HepG2 (cell line): Measurements from ENCODE around the gene NEURL3. TPM values are rescaled to one million over a fixed set of nuclear protein-coding genes. Genes with fewer than 3 reads are reported as not detected.

Experiments
- ELF1 ChIP-seq: sonication (generic); formaldehyde crosslinking; IDR thresholded peaks from 2 replicates; pipeline ENCODE4 v1.4.0; 2020; ENCODE audit warnings: missing genetic modification reagents
- ERF ChIP-seq: IDR thresholded peaks from 2 replicates; pipeline ENCODE4 v1.6.1; 2018; ENCODE audit warnings: missing biosample characterization, missing genetic modification reagents
- FOXM1 ChIP-seq: sonication (generic); formaldehyde crosslinking; IDR thresholded peaks from 2 replicates; pipeline ENCODE4 v1.5.0; 2020; ENCODE audit warnings: missing genetic modification reagents
- FOXP1 ChIP-seq, 2 experiments: fragments of 450-650 bp in 1 of 2; IDR thresholded peaks; 2 replicates each; pipeline ENCODE4 v1.6.1; 2017 to 2018; ENCODE audit warnings: antibody characterized with exemption in 1 of 2
- KAT7 ChIP-seq: IDR thresholded peaks from 2 replicates; pipeline ENCODE4 v1.6.1; 2018; ENCODE audit warnings: borderline replicate concordance, missing compliant biosample characterization
- MAZ ChIP-seq, 2 experiments: sonication (generic) in 1 of 2; formaldehyde crosslinking in 1 of 2; IDR thresholded peaks; 2 replicates each; pipeline versions ENCODE4 v1.5.0 to v1.6.1; 2012 to 2020; ENCODE audit warnings: low read depth in 2 of 2, mild to moderate bottlenecking in 2 of 2, borderline replicate concordance in 1 of 2, improper control_type of control experiment in 1 of 2, low read length in 1 of 2, missing genetic modification reagents in 1 of 2, moderate library complexity in 1 of 2
- NCOA2 ChIP-seq: sonication (generic); formaldehyde crosslinking; IDR thresholded peaks from 2 replicates; pipeline ENCODE4 v1.8.0; 2022; ENCODE audit warnings: inconsistent platforms
- PHF20 ChIP-seq: sonication (generic); formaldehyde crosslinking; IDR thresholded peaks from 2 replicates; pipeline ENCODE4 v1.5.0; 2020; ENCODE audit warnings: mild to moderate bottlenecking, missing genetic modification reagents
- SIX1 ChIP-seq: sonication (generic); formaldehyde crosslinking; IDR thresholded peaks from 2 replicates; pipeline ENCODE4 v1.4.0; 2020; ENCODE audit warnings: missing genetic modification reagents, borderline replicate concordance
- ZFP36L1 ChIP-seq: sonication (generic); formaldehyde crosslinking; IDR thresholded peaks from 2 replicates; pipeline ENCODE4 v1.8.0; 2022; ENCODE audit warnings: mild to moderate bottlenecking, missing genetic modification reagents, moderate library complexity
- ZNF138 ChIP-seq: sonication (generic); formaldehyde crosslinking; IDR thresholded peaks from 2 replicates; pipeline ENCODE4 v1.5.0; 2020; ENCODE audit warnings: mild to moderate bottlenecking, low read depth, missing genetic modification reagents
- ZNF441 ChIP-seq: sonication (generic); formaldehyde crosslinking; IDR thresholded peaks from 2 replicates; pipeline ENCODE4 v1.7.0; 2021; ENCODE audit warnings: missing genetic modification reagents, borderline replicate concordance
- ZNF660 ChIP-seq: sonication (generic); formaldehyde crosslinking; IDR thresholded peaks from 2 replicates; pipeline ENCODE4 v1.5.1; 2020; ENCODE audit warnings: mild to moderate bottlenecking, low read depth, missing genetic modification reagents, borderline replicate concordance
- ZSCAN29 ChIP-seq: sonication (generic); formaldehyde crosslinking; conservative IDR thresholded peaks from 2 replicates; pipeline ENCODE4 v1.4.0; 2020; ENCODE audit warnings: mild to moderate bottlenecking, missing genetic modification reagents
- polyA plus RNA-seq, 8 experiments: library from polyadenylated mRNA; depleted of rRNA in 3 of 8; stranded (reverse) in 7 of 8; unstranded in 1 of 8; fragments of >200 nt; fragmentation: Illumina TruSeq in 4 of 8; extraction: Trizol in 4 of 8; gene quantifications; 2 replicates each; pipeline versions ENCODE4 v1.2.1 to v1.2.3, GENCODE V29; 2011 to 2016; ENCODE audit warnings: low read depth in 4 of 8, missing spikeins in 1 of 8, mixed read lengths in 1 of 8; ENCODE audit not compliant: insufficient read depth in 1 of 8
- total RNA-seq, 5 experiments: library from RNA; depleted of rRNA; stranded (reverse); fragments of >200 nt; fragmentation: Illumina TruSeq; extraction: Trizol; gene quantifications; 2 replicates each; pipeline ENCODE4 v1.2.3, GENCODE V29; 2016; ENCODE audit warnings: low read depth in 1 of 5
- TF ChIP-seq, protein P1 (sequence below): sonication (generic); formaldehyde crosslinking; IDR thresholded peaks from 2 replicates; pipeline ENCODE4 v1.5.0; 2020; ENCODE audit warnings: mild to moderate bottlenecking, missing genetic modification reagents, borderline replicate concordance
- TF ChIP-seq, protein P2 (sequence below): sonication (generic); formaldehyde crosslinking; IDR thresholded peaks from 2 replicates; pipeline ENCODE4 v1.5.0; 2020; ENCODE audit warnings: missing genetic modification reagents, mild to moderate bottlenecking, borderline replicate concordance
- TF ChIP-seq, protein P3 (sequence below): sonication (generic); formaldehyde crosslinking; IDR thresholded peaks from 2 replicates; pipeline ENCODE4 v1.4.0; 2020; ENCODE audit warnings: mild to moderate bottlenecking, missing genetic modification reagents

Gene NEURL3
- total and polyA plus RNA-seq, 2 of the 13 experiments (the other 11 are each of a cell fraction or from before 2014, with no cell fraction given): 0.16 to 1.2 TPM

DNA sequence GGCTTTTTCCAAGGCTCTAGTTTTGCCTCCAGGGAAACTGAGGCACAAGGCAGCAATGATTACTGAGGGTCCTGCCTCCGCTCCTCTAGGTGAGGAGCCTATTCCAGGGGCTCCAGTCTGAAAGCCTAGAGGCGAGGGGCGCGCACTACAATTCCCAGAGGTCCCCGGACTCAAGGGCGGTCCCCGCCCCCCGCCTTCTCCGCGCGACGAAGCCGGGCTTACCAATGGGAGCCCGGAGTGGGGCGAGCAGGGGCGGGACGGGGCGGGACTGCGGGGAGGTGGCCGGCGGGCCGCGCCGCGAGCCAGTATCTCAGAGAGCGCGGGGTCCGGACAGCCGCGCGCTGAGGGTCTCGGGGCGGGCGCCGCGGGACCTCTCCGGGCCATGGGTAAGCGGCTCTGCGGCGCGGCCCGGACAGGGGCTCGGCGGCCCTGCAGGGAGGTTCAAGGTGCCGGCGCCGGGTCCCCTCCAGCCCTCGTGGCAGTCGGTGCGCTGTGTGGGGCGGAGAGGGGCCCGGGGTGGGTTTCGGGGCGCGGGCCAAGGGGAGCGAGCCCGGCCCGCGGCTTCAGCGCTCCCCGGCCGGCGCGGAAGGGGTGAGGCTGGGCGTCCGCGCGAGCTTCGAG, 31.4 kb upstream of the NEURL3 start, which contains the start of gene ARID5A (continued):
- TF ChIP-seq MAZ (IDR thresholded peaks at IDR 0.05; ENCODE audit: borderline replicate concordance, low read depth, low read length) (peak; percentile 37; the same call in 1 of the 2 replicates), MAZ (CRISPR knock-in tag; IDR thresholded peaks at IDR 0.05; ENCODE audit: low read depth) (peak; percentile 61; the same call in 1 of the 2 replicates), ZFP36L1 (peak; percentile 73), ZSCAN29 (CRISPR knock-in tag) (no peak), ZNF660 (CRISPR knock-in tag) (no peak), FOXP1 (IDR thresholded peaks at IDR 0.05) (no peak), FOXP1 (CRISPR knock-in tag; IDR thresholded peaks at IDR 0.05) (no peak), ZNF138 (CRISPR knock-in tag) (no peak), KAT7 (no peak), ERF (CRISPR knock-in tag) (peak; percentile 72), PHF20 (CRISPR knock-in tag) (0 out of 2 replicates have a peak, but pooled peaks have one; percentile 7), ELF1 (CRISPR knock-in tag) (peak; percentile 63), ZNF441 (CRISPR knock-in tag) (0 out of 2 replicates have a peak, but pooled peaks have one; percentile 6), SIX1 (CRISPR knock-in tag) (no peak), NCOA2 (no peak), FOXM1 (CRISPR knock-in tag) (no peak)
- TF ChIP-seq, protein P1, sequence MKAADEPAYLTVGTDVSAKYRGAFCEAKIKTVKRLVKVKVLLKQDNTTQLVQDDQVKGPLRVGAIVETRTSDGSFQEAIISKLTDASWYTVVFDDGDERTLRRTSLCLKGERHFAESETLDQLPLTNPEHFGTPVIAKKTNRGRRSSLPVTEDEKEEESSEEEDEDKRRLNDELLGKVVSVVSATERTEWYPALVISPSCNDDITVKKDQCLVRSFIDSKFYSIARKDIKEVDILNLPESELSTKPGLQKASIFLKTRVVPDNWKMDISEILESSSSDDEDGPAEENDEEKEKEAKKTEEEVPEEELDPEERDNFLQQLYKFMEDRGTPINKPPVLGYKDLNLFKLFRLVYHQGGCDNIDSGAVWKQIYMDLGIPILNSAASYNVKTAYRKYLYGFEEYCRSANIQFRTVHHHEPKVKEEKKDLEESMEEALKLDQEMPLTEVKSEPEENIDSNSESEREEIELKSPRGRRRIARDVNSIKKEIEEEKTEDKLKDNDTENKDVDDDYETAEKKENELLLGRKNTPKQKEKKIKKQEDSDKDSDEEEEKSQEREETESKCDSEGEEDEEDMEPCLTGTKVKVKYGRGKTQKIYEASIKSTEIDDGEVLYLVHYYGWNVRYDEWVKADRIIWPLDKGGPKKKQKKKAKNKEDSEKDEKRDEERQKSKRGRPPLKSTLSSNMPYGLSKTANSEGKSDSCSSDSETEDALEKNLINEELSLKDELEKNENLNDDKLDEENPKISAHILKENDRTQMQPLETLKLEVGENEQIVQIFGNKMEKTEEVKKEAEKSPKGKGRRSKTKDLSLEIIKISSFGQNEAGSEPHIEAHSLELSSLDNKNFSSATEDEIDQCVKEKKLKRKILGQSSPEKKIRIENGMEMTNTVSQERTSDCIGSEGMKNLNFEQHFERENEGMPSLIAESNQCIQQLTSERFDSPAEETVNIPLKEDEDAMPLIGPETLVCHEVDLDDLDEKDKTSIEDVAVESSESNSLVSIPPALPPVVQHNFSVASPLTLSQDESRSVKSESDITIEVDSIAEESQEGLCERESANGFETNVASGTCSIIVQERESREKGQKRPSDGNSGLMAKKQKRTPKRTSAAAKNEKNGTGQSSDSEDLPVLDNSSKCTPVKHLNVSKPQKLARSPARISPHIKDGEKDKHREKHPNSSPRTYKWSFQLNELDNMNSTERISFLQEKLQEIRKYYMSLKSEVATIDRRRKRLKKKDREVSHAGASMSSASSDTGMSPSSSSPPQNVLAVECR: peak; percentile 33; the same call in 1 of the 2 replicates
- TF ChIP-seq, protein P2, sequence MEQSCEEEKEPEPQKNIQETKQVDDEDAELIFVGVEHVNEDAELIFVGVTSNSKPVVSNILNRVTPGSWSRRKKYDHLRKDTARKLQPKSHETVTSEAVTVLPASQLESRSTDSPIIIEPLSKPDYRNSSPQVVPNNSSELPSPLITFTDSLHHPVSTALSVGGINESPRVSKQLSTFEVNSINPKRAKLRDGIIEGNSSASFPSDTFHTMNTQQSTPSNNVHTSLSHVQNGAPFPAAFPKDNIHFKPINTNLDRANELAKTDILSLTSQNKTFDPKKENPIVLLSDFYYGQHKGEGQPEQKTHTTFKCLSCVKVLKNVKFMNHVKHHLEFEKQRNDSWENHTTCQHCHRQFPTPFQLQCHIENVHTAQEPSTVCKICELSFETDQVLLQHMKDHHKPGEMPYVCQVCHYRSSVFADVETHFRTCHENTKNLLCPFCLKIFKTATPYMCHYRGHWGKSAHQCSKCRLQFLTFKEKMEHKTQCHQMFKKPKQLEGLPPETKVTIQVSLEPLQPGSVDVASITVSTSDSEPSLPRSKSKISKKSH (CRISPR knock-in tag): no peak
- TF ChIP-seq, protein P3, sequence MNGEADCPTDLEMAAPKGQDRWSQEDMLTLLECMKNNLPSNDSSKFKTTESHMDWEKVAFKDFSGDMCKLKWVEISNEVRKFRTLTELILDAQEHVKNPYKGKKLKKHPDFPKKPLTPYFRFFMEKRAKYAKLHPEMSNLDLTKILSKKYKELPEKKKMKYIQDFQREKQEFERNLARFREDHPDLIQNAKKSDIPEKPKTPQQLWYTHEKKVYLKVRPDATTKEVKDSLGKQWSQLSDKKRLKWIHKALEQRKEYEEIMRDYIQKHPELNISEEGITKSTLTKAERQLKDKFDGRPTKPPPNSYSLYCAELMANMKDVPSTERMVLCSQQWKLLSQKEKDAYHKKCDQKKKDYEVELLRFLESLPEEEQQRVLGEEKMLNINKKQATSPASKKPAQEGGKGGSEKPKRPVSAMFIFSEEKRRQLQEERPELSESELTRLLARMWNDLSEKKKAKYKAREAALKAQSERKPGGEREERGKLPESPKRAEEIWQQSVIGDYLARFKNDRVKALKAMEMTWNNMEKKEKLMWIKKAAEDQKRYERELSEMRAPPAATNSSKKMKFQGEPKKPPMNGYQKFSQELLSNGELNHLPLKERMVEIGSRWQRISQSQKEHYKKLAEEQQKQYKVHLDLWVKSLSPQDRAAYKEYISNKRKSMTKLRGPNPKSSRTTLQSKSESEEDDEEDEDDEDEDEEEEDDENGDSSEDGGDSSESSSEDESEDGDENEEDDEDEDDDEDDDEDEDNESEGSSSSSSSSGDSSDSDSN (CRISPR knock-in tag): 0 out of 2 replicates have a peak, but pooled peaks have one; percentile 6
